ENCODE results near the gene PLIN1.

DNA sequence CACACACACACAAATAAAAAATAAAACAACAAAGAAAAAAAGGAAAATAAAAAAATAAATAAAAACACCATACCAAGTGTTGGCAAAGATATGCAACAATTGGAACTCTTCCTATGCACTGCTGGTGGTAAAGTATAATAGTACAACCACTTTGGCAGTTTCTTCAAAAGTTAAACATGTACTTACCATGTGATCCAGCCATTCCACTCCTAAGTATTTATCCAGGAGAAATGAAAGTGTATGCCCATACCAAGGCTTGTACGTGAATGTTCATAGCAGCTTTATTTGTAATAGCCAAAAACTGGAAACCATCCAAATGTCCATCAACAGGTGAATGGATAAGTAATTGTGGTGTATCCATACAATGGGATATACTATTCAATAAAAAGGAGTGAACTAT, 28.4 kb upstream of the PLIN1 start:
- TF ChIP-seq, protein P1, sequence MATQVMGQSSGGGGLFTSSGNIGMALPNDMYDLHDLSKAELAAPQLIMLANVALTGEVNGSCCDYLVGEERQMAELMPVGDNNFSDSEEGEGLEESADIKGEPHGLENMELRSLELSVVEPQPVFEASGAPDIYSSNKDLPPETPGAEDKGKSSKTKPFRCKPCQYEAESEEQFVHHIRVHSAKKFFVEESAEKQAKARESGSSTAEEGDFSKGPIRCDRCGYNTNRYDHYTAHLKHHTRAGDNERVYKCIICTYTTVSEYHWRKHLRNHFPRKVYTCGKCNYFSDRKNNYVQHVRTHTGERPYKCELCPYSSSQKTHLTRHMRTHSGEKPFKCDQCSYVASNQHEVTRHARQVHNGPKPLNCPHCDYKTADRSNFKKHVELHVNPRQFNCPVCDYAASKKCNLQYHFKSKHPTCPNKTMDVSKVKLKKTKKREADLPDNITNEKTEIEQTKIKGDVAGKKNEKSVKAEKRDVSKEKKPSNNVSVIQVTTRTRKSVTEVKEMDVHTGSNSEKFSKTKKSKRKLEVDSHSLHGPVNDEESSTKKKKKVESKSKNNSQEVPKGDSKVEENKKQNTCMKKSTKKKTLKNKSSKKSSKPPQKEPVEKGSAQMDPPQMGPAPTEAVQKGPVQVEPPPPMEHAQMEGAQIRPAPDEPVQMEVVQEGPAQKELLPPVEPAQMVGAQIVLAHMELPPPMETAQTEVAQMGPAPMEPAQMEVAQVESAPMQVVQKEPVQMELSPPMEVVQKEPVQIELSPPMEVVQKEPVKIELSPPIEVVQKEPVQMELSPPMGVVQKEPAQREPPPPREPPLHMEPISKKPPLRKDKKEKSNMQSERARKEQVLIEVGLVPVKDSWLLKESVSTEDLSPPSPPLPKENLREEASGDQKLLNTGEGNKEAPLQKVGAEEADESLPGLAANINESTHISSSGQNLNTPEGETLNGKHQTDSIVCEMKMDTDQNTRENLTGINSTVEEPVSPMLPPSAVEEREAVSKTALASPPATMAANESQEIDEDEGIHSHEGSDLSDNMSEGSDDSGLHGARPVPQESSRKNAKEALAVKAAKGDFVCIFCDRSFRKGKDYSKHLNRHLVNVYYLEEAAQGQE (IDR thresholded peaks at IDR 0.05; ENCODE audit: insufficient read depth in 1 of 2, low read depth in 2 of 2, low read length in 2 of 2), result no peak
- no peak for TF ChIP-seq TAF1 (IDR thresholded peaks at IDR 0.05; ENCODE audit: borderline replicate concordance, insufficient read depth, low read length)
- no peak for TF ChIP-seq POLR2AphosphoS5 (IDR thresholded peaks at IDR 0.05; ENCODE audit: low read depth, low read length)
- no peak for TF ChIP-seq SIN3A (IDR thresholded peaks at IDR 0.05; ENCODE audit: borderline replicate concordance, insufficient read depth, low read length)

Data from PFSK-1 (cell line).